GM21786 (cell line): ENCODE measurements around the gene PTPRO.

Experiments used
- ATAC-seq: cut with Tn5 transposase; IDR thresholded peaks from one replicate; pipeline ENCODE4 v1.9.1; 2021; ENCODE audit not compliant: unreplicated experiment

Gene PTPRO

DNA sequence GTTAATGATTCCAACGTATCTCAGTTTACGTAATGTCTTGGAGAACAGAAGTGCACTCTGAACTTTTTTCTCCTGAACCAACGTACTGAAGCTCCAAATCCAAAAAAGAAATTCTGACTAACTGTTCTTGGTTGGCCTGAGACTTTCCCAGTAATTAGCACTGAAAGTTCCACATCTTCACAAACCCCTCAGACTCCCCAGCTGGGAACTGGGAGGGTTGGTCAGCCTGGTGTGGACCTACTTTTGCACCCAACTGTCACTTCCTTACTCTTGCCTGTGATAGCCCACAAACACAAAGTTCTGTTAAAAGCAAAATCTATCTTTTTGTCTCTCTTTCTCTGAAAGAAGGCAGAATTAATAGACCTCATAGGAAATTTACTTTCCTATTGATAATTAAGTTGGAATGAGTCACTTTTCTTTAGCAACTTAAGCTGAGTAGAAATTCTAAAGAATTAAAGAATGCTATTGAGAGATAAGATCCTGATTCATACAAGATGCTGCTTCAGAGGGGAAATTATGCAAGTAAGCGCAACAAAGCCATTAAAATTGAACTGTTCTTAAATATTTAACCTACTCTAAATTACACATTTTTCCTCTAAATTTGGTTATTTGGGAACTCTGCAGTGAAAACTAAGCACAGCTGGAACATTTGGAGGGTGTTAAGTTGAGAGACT lies 311.8 kb downstream of the PTPRO start:
- ATAC-seq, result no peak

DNA sequence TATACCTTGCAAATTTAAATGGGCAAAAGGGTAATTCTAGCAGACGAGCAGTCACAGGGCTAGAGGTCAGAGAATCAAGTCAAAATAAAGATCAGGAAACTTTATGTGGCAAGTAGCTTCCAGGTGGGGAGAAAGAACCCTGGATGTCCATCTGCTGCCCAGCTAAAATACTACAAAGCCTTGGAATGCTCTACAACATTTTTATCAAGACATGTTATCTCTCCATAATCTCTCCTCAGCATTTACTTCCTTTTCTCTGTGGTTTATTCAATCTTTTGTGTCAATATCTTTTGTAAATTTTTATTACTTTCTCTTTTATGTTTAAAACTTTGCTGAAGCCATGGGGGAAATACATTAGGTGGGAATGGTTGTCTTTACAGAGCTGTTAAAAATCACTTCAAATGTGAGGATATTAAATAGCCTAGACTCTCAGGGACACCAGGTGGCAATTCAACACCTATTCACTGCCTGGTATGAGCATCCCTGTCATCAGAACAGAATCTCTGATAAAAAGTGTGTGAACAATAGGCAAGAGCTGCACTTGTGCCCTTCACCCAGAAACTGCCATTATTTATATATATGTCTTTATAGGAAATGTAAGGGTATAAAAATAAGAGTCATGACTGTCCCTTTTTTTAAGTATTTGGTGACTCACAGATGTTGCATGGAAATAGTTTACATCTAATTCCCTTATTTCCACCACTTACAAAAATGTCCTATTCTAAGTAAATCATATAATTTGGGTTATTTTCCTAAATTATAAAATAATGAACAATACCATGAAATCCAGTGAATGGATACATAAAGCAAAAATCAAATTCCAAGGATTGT lies 314.0 kb downstream of the PTPRO start:
- ATAC-seq, result no peak

DNA sequence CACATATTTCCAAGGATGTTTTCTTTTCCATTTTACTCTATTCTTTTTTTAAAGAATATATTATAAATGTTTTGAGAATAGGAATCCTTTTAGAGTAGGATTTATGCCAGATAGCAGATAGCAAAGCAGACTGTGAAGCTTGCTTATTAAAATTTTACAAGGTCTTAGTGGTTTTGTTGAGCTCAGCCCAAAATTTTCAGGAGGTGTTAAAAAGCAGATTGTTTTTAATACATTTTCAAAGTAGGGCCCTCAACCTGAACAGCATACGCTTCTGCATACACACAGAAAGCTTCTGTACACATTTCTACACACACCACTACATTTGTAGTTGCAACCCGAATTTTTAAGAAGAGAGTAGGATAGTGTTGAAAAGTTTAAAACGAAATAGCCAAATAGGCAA lies 315.9 kb downstream of the PTPRO start:
- ATAC-seq, result no peak

DNA sequence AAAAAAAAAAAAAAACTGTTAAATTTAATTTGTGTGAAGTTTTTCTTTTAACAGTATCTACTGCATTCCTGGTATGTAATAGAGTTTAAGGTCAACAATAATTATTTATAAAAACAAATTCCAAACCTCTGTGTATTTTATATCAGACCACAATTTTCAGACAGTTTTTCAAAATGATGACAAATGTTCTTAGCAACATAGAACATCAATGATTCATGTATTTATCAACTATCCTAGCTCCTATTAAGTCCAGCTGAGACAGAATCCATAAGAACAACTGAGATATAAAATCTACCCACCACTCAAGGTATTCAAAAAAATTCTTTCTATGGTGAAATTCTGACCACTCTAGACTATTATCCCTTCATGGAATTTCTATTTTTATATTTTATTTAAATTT lies 322.4 kb downstream of the PTPRO start:
- ATAC-seq, result no peak

DNA sequence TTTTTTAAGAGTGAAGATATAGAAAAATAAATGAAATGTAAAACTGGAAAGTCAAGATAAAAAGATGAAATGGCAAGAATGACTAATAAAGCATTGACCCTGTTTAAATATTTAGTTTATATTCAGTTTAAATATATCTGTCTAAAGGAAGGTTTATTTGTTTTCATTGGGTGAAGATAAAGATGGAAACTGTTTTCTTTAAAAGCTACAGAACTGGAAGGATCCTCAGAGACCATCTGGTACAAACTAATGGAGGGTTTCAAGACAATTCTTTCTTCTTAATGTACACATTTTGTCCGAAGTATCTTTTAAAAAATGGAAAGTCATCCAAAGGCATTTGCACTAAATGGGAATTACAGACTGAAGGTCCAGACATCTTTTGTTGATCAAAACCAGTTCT lies 324.3 kb downstream of the PTPRO start:
- ATAC-seq, result no peak
